Erythroblast (primary cell): ENCODE measurements around the gene CYTH3.

Source experiments
- GATA1 ChIP-seq: IDR thresholded peaks from 2 replicates; pipeline ENCODE4 v1.6.1; 2011; ENCODE audit warnings: low read depth, mild to moderate bottlenecking, control low read depth, low read length, moderate library complexity
- POLR2A ChIP-seq: IDR thresholded peaks from 2 replicates; pipeline ENCODE4 v1.6.1; 2011; ENCODE audit warnings: mild to moderate bottlenecking, low read length

DNA sequence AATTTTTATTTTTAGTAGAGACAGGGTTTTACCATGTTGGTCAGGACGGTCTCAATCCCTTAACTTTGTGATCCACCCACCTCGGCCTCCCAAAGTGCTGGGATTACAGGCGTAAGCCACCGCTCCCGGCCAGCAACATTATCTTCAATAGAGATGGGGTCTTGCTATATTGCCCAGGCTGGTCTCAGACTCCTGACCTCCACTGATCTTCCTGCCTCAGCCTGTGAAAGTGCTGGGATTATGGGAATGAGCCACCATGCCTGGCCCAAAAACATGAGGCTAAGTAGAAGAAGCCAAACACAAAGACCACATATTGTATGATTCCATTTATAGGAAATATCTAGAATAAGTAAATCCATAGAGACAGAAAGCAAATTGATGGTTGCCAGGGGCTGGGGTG is 19.1 kb upstream of the CYTH3 start:
- TF ChIP-seq POLR2A: no peak
- TF ChIP-seq GATA1: no peak
